T follicular helper cell (primary cell): ENCODE data around the gene KRT80.

ENCODE experiments used
- DNase-seq: peaks from one replicate; pipeline ENCODE4 v3.0.0-alpha.2; 2020; ENCODE audit warnings: low read depth

Gene KRT80

GRCh38 chr12:52198454-52199215 is 6.8 kb upstream of the KRT80 start:
- no peak for DNase-seq

GRCh38 chr12:52197371-52198231 is 5.8 kb upstream of the KRT80 start:
- no peak for DNase-seq

GRCh38 chr12:52195065-52195730 is 3.4 kb upstream of the KRT80 start:
- DNase-seq = no peak

GRCh38 chr12:52193991-52194390 is 2.2 kb upstream of the KRT80 start:
- DNase-seq = no peak

- no peak for DNase-seq
Measured at GRCh38 chr12:52193532-52193931, 1.7 kb upstream of the KRT80 start.

GRCh38 chr12:52190860-52191729 is 719 bp downstream of the KRT80 start:
- DNase-seq = no peak

- DNase-seq = no peak
Measured at GRCh38 chr12:52189376-52190174, 2.2 kb downstream of the KRT80 start.

GRCh38 chr12:52188658-52189057 is 3.2 kb downstream of the KRT80 start:
- DNase-seq = no peak

GRCh38 chr12:52187640-52188039 is 4.2 kb downstream of the KRT80 start:
- no peak for DNase-seq

- DNase-seq = no peak
Measured at GRCh38 chr12:52187206-52187605, 4.6 kb downstream of the KRT80 start.

- DNase-seq = no peak
Measured at GRCh38 chr12:52186118-52186840, 5.5 kb downstream of the KRT80 start.

GRCh38 chr12:52185400-52185967 is 6.3 kb downstream of the KRT80 start:
- DNase-seq = no peak

- no peak for DNase-seq
Measured at GRCh38 chr12:52184813-52185212, 7.0 kb downstream of the KRT80 start.

GRCh38 chr12:52183971-52184370 is 7.8 kb downstream of the KRT80 start:
- DNase-seq = no peak

- DNase-seq = no peak
Measured at GRCh38 chr12:52183544-52183910, 8.3 kb downstream of the KRT80 start.

- DNase-seq = no peak
Measured at GRCh38 chr12:52182898-52183543, 8.8 kb downstream of the KRT80 start.

- DNase-seq = no peak
Measured at GRCh38 chr12:52182384-52182783, 9.4 kb downstream of the KRT80 start.

GRCh38 chr12:52181746-52182145 is 10.1 kb downstream of the KRT80 start:
- DNase-seq = no peak

- DNase-seq = no peak
Measured at GRCh38 chr12:52180971-52181628, 10.7 kb downstream of the KRT80 start.
